HepG2 (cell line): ENCODE results near the gene LGI2. TPM values are rescaled to one million over a fixed set of nuclear protein-coding genes. Genes with fewer than 3 reads are reported as not detected.

Experiments used
- ATAC-seq: fragments of 200-7000 bp; cut with Tn5 transposase; 3 replicates; pipeline ENCODE4 v1.9.1; 2020; ENCODE audit warnings: mild to moderate bottlenecking, moderate library complexity
- BruUV-seq: library from RNA; stranded (reverse); fragments of 400-500 nt; replicated peaks from 2 replicates; lab custom pipeline; 2021; lab: Mats Ljungman, UMichigan
- CTCF ChIA-PET: fragments of 300-600 bp; formaldehyde crosslinking; extraction: SDS; loops from one replicate; lab custom pipeline; 2021; ENCODE audit warnings: low total read pairs, inconsistent platforms, low intra/inter-chr PET ratio; lab: Yijun Ruan, JAX
- POLR2A ChIA-PET: fragments of 350-600 bp; sonication (Branson Sonifier 250); formaldehyde crosslinking; loops from one replicate; lab custom pipeline; 2020; ENCODE audit warnings: antibody characterized with exemption, inconsistent platforms; lab: Yijun Ruan, JAX
- DNase-seq: peaks from one replicate; pipeline ENCODE4 v3.0.0-alpha.2; 2015; ENCODE audit warnings: low spot score
- FAIRE-seq: peaks from 3 replicates; lab custom pipeline; 2011; peaks lifted over from hg19 to GRCh38; lab: Jason Lieb, UNC
- H2AFZ ChIP-seq: one replicate; pipeline ENCODE4 v1.6.1; 2011; ENCODE audit warnings: low read length, inconsistent platforms
- H3K27ac ChIP-seq: fragments of 300-600 bp; 3 replicates; pipeline ENCODE4 v1.8.0; 2011; ENCODE audit warnings: mixed run types, mild to moderate bottlenecking, mixed read lengths, low read length, inconsistent platforms; ENCODE audit not compliant: insufficient read depth; ENCODE audit errors: extremely low read length
- H3K27me3 ChIP-seq, 2 experiments: fragments of 200-600 bp in 1 of 2; 2 replicates in 1 of 2; 3 replicates in 1 of 2; pipeline versions ENCODE4 v1.6.0 to v1.8.0; 2011; ENCODE audit warnings: low read length in 2 of 2, mild to moderate bottlenecking in 2 of 2, moderate library complexity in 2 of 2, inconsistent platforms in 1 of 2; ENCODE audit not compliant: insufficient read depth in 2 of 2, control insufficient read depth in 1 of 2
- H3K36me3 ChIP-seq, 2 experiments: fragments of 200-600 bp in 1 of 2; replicated peaks in 1 of 2; 2 replicates in 1 of 2; 3 replicates in 1 of 2; pipeline versions ENCODE4 v1.5.1 to v1.8.0; 2011; ENCODE audit warnings: low read length in 2 of 2, inconsistent platforms in 1 of 2; ENCODE audit not compliant: insufficient read depth in 2 of 2, control insufficient read depth in 1 of 2
- H3K4me1 ChIP-seq: 2 replicates; pipeline ENCODE4 v1.5.1; 2012; ENCODE audit warnings: low read length, inconsistent platforms; ENCODE audit not compliant: insufficient read depth
- H3K4me2 ChIP-seq: 2 replicates; pipeline ENCODE4 v1.6.0; 2011; ENCODE audit warnings: low read depth, low read length, inconsistent platforms
- H3K4me3 ChIP-seq, 3 experiments: fragments of 200-600 bp in 1 of 3; sonication (generic), shearing (Covaris generic) in 1 of 3; replicated peaks in 1 of 3; 2 replicates each; pipeline ENCODE4 v1.5.1; 2011 to 2016; ENCODE audit warnings: low read length in 3 of 3, inconsistent platforms in 2 of 3, low read depth in 2 of 3, mild to moderate bottlenecking in 2 of 3, control low read depth in 1 of 3, mixed read lengths in 1 of 3; ENCODE audit not compliant: insufficient read depth in 1 of 3
- H3K79me2 ChIP-seq: one replicate; pipeline ENCODE4 v1.6.1; 2011; ENCODE audit warnings: low read length, inconsistent platforms; ENCODE audit not compliant: insufficient read depth
- H3K9ac ChIP-seq: 2 replicates; pipeline ENCODE4 v1.6.0; 2011; ENCODE audit warnings: mild to moderate bottlenecking, low read depth, low read length, inconsistent platforms; ENCODE audit not compliant: insufficient read depth
- H3K9me3 ChIP-seq: 2 replicates; pipeline ENCODE4 v1.5.1; 2012; ENCODE audit warnings: mild to moderate bottlenecking, low read length
- H4K20me1 ChIP-seq: 2 replicates; pipeline ENCODE4 v1.6.0; 2011; ENCODE audit warnings: inconsistent platforms, mild to moderate bottlenecking, low read length, moderate library complexity; ENCODE audit not compliant: insufficient read depth
- EED ChIP-seq: sonication (generic); formaldehyde crosslinking; IDR thresholded peaks from 2 replicates; pipeline ENCODE4 v1.5.0; 2020; ENCODE audit warnings: mild to moderate bottlenecking, missing genetic modification reagents
- FOXM1 ChIP-seq: sonication (generic); formaldehyde crosslinking; IDR thresholded peaks from 2 replicates; pipeline ENCODE4 v1.5.0; 2020; ENCODE audit warnings: missing genetic modification reagents
- HNRNPLL ChIP-seq: fragments of 200-400 bp; formaldehyde crosslinking; IDR thresholded peaks from 2 replicates; pipeline ENCODE4 v1.6.1; 2017; ENCODE audit warnings: mild to moderate bottlenecking, low read depth, low read length; ENCODE audit not compliant: poor library complexity, severe bottlenecking
- MAFG ChIP-seq: sonication (generic); formaldehyde crosslinking; IDR thresholded peaks from 2 replicates; pipeline ENCODE4 v1.5.1; 2020; ENCODE audit warnings: mild to moderate bottlenecking, missing genetic modification reagents
- NFKBIZ ChIP-seq: IDR thresholded peaks from 2 replicates; pipeline ENCODE4 v1.6.1; 2018; ENCODE audit warnings: missing genetic modification reagents, missing compliant biosample characterization
- PLRG1 ChIP-seq: fragments of 450-650 bp; conservative IDR thresholded peaks from 2 replicates; pipeline ENCODE4 v1.6.1; 2016
- SNAI1 ChIP-seq: sonication (generic); formaldehyde crosslinking; IDR thresholded peaks from 2 replicates; pipeline ENCODE4 v1.5.0; 2020; ENCODE audit warnings: mild to moderate bottlenecking, missing genetic modification reagents, borderline replicate concordance
- TBX2 ChIP-seq: sonication (generic); formaldehyde crosslinking; IDR thresholded peaks from 2 replicates; pipeline ENCODE4 v1.5.0; 2020; ENCODE audit warnings: missing genetic modification reagents, mild to moderate bottlenecking, borderline replicate concordance
- ZNF382 ChIP-seq: sonication (generic); formaldehyde crosslinking; IDR thresholded peaks from 2 replicates; pipeline ENCODE4 v1.5.0; 2020; ENCODE audit warnings: missing genetic modification reagents, mild to moderate bottlenecking, borderline replicate concordance
- WGBS: methylation state at CpG from one replicate; pipeline ENCODE4 v1.1.6; 2017; ENCODE audit warnings: low lambda C conversion rate; 5-methylcytosine and 5-hydroxymethylcytosine counted together
- in situ Hi-C: cut with HindIII; loops from 2 replicates; pipeline ENCODE4 v1.10.0; 2017; ENCODE audit warnings: low pct_unique_long_range_greater_than_20kb; ENCODE audit not compliant: extremely low pct_ligation_motif_present
- intact Hi-C: fragments of 100-400 bp; cut with micrococcal nuclease; formaldehyde crosslinking; loops from one replicate; pipeline ENCODE4 v1.10.0; 2022; ENCODE audit not compliant: unreplicated experiment
- polyA plus RNA-seq, 8 experiments: library from polyadenylated mRNA; depleted of rRNA in 3 of 8; stranded (reverse) in 7 of 8; unstranded in 1 of 8; fragments of >200 nt; fragmentation: Illumina TruSeq in 4 of 8; extraction: Trizol in 4 of 8; gene quantifications; 2 replicates each; pipeline versions ENCODE4 v1.2.1 to v1.2.3, GENCODE V29; 2011 to 2016; ENCODE audit warnings: low read depth in 4 of 8, missing spikeins in 1 of 8, mixed read lengths in 1 of 8; ENCODE audit not compliant: insufficient read depth in 1 of 8
- total RNA-seq, 5 experiments: library from RNA; depleted of rRNA; stranded (reverse); fragments of >200 nt; fragmentation: Illumina TruSeq; extraction: Trizol; gene quantifications; 2 replicates each; pipeline ENCODE4 v1.2.3, GENCODE V29; 2016; ENCODE audit warnings: low read depth in 1 of 5

LGI2 gene
- total and polyA plus RNA-seq, 2 of the 13 experiments (the other 11 are each of a cell fraction or from before 2014, with no cell fraction given): not detected

DNA sequence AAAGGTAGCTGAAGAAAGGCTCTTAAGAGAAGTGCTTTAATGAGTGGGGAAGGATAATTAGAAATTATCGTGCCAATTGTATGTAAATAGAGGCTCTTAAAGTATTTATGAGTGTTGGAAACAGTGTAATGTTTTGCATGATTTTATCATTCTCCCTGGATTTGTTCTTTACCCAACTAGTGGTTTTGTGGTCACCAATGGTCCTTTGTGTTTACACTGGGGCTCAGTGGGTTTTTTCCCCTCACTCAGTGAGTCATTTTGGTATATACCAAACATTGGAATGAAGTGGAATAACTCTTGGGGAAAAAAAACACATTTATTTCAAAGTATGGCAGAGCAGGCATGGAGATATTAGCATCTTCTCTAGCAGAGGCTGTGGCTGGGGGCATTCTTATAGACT is 20.8 kb upstream of the LGI2 start (continued):
- TF ChIP-seq EED (CRISPR knock-in tag): no peak
- TF ChIP-seq, all 625 proteins: peak for 0

DNA sequence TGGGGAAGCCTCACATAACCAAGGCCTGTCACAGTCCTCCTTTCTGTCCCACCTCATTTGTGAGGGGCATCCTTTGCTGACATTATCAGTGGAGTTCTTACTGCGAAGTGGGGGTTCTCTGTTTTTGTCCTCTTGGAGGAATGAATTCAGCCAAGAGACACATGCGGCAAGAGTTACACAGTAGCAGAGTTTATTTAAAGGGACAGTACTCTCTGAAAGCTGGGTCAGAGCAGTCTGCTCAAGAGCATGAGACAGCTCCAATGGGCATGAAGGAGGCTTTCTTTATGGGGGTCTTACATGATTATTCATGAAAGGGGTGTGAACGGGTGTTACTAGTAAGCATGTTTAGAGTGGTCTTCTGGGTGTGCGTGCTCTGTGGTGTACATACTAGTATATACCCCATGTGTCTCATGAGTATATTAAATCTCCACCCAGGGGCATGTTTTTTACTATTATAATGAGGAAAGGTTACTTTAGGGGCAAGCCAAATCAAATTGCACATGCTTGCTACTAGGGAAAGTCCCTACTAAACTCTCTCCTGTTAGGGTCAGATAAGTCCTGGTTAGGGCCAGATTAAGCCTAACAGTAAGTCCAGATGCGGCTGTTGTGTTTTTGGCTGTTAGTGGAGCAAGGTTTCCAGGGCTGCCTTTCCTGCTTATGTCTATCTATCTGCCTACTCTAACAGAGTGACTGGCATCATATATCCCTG is 19.8 kb upstream of the LGI2 start:
- H3K4me1 ChIP-seq: no peaks in the 10 kb centered on the region
- POLR2A ChIA-PET: no interaction called here
- intact Hi-C loops (no loop called here), in situ Hi-C loops (no loop called here)
- CTCF ChIA-PET: no interaction called here
- H4K20me1 ChIP-seq: no peaks in the 10 kb centered on the region
- BruUV-seq: no TSS peak
- H2AFZ ChIP-seq: no peak overlapping the region
- no peak overlapping the region for H3K27ac ChIP-seq
- DNase-seq: no peak
- H3K9ac ChIP-seq: no peak overlapping the region
- TF ChIP-seq ZNF382 (no peak), TBX2 (CRISPR knock-in tag) (no peak), HNRNPLL (no peak), NFKBIZ (CRISPR knock-in tag) (no peak), MAFG (CRISPR knock-in tag) (no peak), SNAI1 (CRISPR knock-in tag) (no peak), FOXM1 (CRISPR knock-in tag) (no peak), PLRG1 (no peak)
- FAIRE-seq: no peak
- WGBS: 19% methylated on average over 5 of the region's 5 CpGs
- no peak for ATAC-seq
- H3K27me3 ChIP-seq: 0 out of 5 replicates have a peak, but pooled peaks cover 0 to 3% of the 10 kb centered on the region in 2 experiments
- no peaks in the 10 kb centered on the region for H3K36me3 ChIP-seq
- no peaks in the 10 kb centered on the region for H3K79me2 ChIP-seq
- no peak overlapping the region for H3K4me2 ChIP-seq
- 0 out of 2 replicates have a peak, but pooled peaks cover 11% of the 10 kb centered on the region for H3K9me3 ChIP-seq
- H3K4me3 ChIP-seq: no peak overlapping the region
